ENCODE measurements around the gene ATXN1. TPM values are rescaled to one million over a fixed set of nuclear protein-coding genes. Genes with fewer than 3 reads are reported as not detected.
A peak's percentile ranks its signal among the peaks of the same experiment; 100 is the strongest.

Gene ATXN1
- total RNA-seq, 5 donors from 2014 or later (not counting 1 experiment from before 2014, with no cell fraction given): 65.1 to 101 (median 77.5) TPM

- no CpG with 5 or more reads among the region's 3 CpGs for WGBS (ENCODE audit: insufficient coverage)
- ATAC-seq (replicated peaks in 1 of 4) (no peak), DNase-seq (no peak)
- H3K9me3 Mint-ChIP-seq: no peaks in the 10 kb centered on the region
- H3K4me3 ChIP-seq (ENCODE audit: control insufficient read depth in 1 of 2, extremely low read depth in 1 of 2, low read length in 1 of 2): no peak overlapping the region
- ChIA-PET POLR2A (no interaction called here), CTCF (interaction anchor here in 1 of 2 donors (0.6 to 1.1 kb wide), 3 partner anchors 9 to 446 kb away, joined by 3 to 4 read pairs (median 3); no protein-coding TSS in a partner anchor)
- H3K27ac ChIP-seq (ENCODE audit: low read length): no peak overlapping the region
- peaks cover 14 to 31% of the 10 kb centered on the region in 2 experiments for H3K4me1 ChIP-seq (ENCODE audit: control insufficient read depth in 1 of 2, extremely low read depth in 1 of 2, insufficient read depth in 2 of 2, low read length in 2 of 2)
- H3K4me3 Mint-ChIP-seq: no peak overlapping the region
- H3K27me3 Mint-ChIP-seq: no peaks in the 10 kb centered on the region
- no peaks in the 10 kb centered on the region for H3K36me3 Mint-ChIP-seq
- peaks cover 57 to 80% (median 68%) of the 10 kb centered on the region in 3 donors for H3K4me1 Mint-ChIP-seq
- no peaks in the 10 kb centered on the region for H3K27me3 ChIP-seq (replicated peaks in 1 of 2; ENCODE audit: control insufficient read depth in 2 of 2, extremely low read depth in 1 of 2, insufficient read depth in 2 of 2, low read length in 1 of 2)
- no peaks in the 10 kb centered on the region for H3K36me3 ChIP-seq (ENCODE audit: control insufficient read depth in 2 of 2, extremely low read depth in 1 of 2, insufficient read depth in 1 of 2, low read length in 1 of 2)
- H3K27ac Mint-ChIP-seq: peak overlapping the region; percentile 23 to 45
- no peaks in the 10 kb centered on the region for H3K9me3 ChIP-seq
Observed at GRCh38 chr6:16768477-16768830, 7.2 kb upstream of the ATXN1 start.

GRCh38 chr6:16767765-16768476 is 6.7 kb upstream of the ATXN1 start:
- CTCF ChIA-PET: interaction anchor here in 1 of 2 donors (1.1 kb wide), 1 partner anchor 436 kb away, joined by 3 read pairs; no protein-coding TSS in a partner anchor
- H3K27ac ChIP-seq (ENCODE audit: low read length): no peak overlapping the region
- Mint-ChIP-seq H3K4me3 (no peak overlapping the region), H3K27me3 (no peaks in the 10 kb centered on the region), H3K9me3 (no peaks in the 10 kb centered on the region), H3K36me3 (no peaks in the 10 kb centered on the region), H3K27ac (peak overlapping the region in 1 of 2 donors; percentile 45), H3K4me1 (peaks cover 62 to 81% (median 72%) of the 10 kb centered on the region in 3 donors)
- POLR2A ChIA-PET: interaction anchor here in 1 of 2 donors (1.2 kb wide), 1 partner anchor 9 kb away, joined by 5 read pairs; no protein-coding TSS in a partner anchor
- ATAC-seq (replicated peaks in 1 of 4): no peak
- H3K4me1 ChIP-seq (ENCODE audit: control insufficient read depth in 1 of 2, extremely low read depth in 1 of 2, insufficient read depth in 2 of 2, low read length in 2 of 2): peaks cover 14 to 31% of the 10 kb centered on the region in 2 experiments
- no peak overlapping the region for H3K4me3 ChIP-seq (ENCODE audit: control insufficient read depth in 1 of 2, extremely low read depth in 1 of 2, low read length in 1 of 2)
- DNase-seq: no peak
- H3K27me3 ChIP-seq (replicated peaks in 1 of 2; ENCODE audit: control insufficient read depth in 2 of 2, extremely low read depth in 1 of 2, insufficient read depth in 2 of 2, low read length in 1 of 2): no peaks in the 10 kb centered on the region
- H3K36me3 ChIP-seq (ENCODE audit: control insufficient read depth in 2 of 2, extremely low read depth in 1 of 2, insufficient read depth in 1 of 2, low read length in 1 of 2): no peaks in the 10 kb centered on the region
- 88% methylated on average over 1 of the region's 2 CpGs for WGBS (ENCODE audit: insufficient coverage)
- H3K9me3 ChIP-seq: no peaks in the 10 kb centered on the region

DNA sequence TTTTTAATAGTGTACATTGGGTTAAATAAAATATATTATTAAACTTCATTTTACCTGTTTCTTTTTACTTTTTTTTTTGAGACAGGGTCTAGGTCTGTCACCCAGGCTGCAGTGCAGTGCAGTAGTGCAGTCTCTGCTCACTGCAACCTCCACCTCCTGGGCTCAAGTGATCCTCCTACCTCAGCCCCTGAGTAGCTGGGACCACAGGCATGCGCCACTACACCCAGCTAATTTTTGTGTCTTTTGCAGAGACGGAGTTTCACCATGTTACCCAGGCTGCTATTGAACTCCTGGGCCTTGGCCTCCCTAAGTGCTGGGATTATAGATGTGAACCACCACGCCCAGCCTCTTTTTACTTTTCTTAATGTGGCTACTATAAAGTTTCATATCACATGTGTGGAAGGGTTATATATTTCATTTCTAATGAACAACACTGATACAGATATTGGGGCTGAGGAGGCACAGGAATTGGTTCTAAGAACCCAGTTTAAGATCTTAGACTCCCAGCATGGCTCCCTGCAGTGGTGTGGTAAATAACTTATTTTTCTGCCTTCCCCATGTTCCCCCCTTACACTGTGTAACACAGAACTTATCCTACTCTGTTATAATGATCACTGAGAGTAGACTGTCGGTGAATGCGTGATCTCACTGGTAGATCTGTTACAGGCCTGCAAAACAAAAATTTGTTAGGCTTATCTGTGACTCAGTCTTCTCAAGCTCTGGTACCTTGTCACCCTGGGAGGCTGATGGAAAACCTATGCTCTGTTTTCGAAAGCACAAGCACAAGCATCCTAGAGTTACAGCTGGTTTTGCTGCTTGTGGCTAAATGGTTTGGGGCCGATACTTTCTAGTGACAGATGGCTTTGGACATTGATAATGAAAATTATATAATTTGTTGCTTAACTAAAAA is 5.8 kb upstream of the ATXN1 start:
- ChIA-PET CTCF (no interaction called here), POLR2A (interaction anchor here in 1 of 2 donors (1.2 kb wide), 1 partner anchor 8 kb away, joined by 5 read pairs; no protein-coding TSS in a partner anchor)
- ATAC-seq (replicated peaks in 1 of 4) (no peak), DNase-seq (no peak)
- Mint-ChIP-seq H3K4me1 (peaks cover 65 to 85% (median 75%) of the 10 kb centered on the region in 3 donors), H3K36me3 (no peaks in the 10 kb centered on the region), H3K27ac (peak overlapping the region in 1 of 2 donors; percentile 30), H3K4me3 (no peak overlapping the region), H3K27me3 (no peaks in the 10 kb centered on the region), H3K9me3 (no peaks in the 10 kb centered on the region)
- H3K9me3 ChIP-seq: no peaks in the 10 kb centered on the region
- no peaks in the 10 kb centered on the region for H3K36me3 ChIP-seq (ENCODE audit: control insufficient read depth in 2 of 2, extremely low read depth in 1 of 2, insufficient read depth in 1 of 2, low read length in 1 of 2)
- peaks cover 14 to 38% of the 10 kb centered on the region in 2 experiments for H3K4me1 ChIP-seq (ENCODE audit: control insufficient read depth in 1 of 2, extremely low read depth in 1 of 2, insufficient read depth in 2 of 2, low read length in 2 of 2)
- H3K4me3 ChIP-seq (ENCODE audit: control insufficient read depth in 1 of 2, extremely low read depth in 1 of 2, low read length in 1 of 2): no peak overlapping the region
- no peaks in the 10 kb centered on the region for H3K27me3 ChIP-seq (replicated peaks in 1 of 2; ENCODE audit: control insufficient read depth in 2 of 2, extremely low read depth in 1 of 2, insufficient read depth in 2 of 2, low read length in 1 of 2)
- H3K27ac ChIP-seq (ENCODE audit: low read length): no peak overlapping the region
- 77% methylated on average over 5 of the region's 7 CpGs for WGBS (ENCODE audit: insufficient coverage)

DNA sequence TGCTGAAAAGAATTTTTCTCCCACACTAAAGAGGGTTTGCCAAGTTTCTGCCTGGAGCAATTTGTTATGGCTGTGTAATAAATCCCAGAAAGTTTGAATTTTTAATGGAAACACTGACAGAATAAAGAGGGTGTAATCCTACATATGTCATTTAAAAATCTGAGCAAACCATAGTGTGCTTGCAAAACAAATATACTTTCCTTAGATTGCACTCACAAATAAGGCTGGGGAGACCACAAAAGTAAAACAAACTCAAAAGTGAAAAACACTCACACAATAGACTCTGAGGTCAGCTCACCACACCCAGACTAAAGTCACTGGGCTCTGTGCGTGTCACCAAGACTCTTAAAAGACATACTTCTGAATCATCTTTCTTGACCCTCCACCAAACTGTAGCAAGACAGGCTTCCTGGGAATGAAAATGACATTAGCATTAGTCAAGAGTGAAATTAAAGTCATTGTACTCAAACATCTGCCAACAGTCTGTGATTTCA is 4.8 kb upstream of the ATXN1 start:
- no peak overlapping the region for H3K4me3 Mint-ChIP-seq
- CTCF ChIA-PET: interaction anchor here in 1 of 2 donors (1.7 kb wide), 1 partner anchor 18 kb away, joined by 5 read pairs; no protein-coding TSS in a partner anchor
- no peaks in the 10 kb centered on the region for H3K36me3 ChIP-seq (ENCODE audit: control insufficient read depth in 2 of 2, extremely low read depth in 1 of 2, insufficient read depth in 1 of 2, low read length in 1 of 2)
- POLR2A ChIA-PET: interaction anchor here in 1 of 2 donors (0.6 to 1.0 kb wide), 2 partner anchors 215 to 638 kb away, joined by 4 to 8 read pairs; no protein-coding TSS in a partner anchor
- peak in 1 of 35 experiments; percentile 28 for DNase-seq
- H3K9me3 ChIP-seq: no peaks in the 10 kb centered on the region
- H3K27ac Mint-ChIP-seq: peak overlapping the region; percentile 2 to 52
- H3K27me3 ChIP-seq (replicated peaks in 1 of 2; ENCODE audit: control insufficient read depth in 2 of 2, extremely low read depth in 1 of 2, insufficient read depth in 2 of 2, low read length in 1 of 2): no peaks in the 10 kb centered on the region
- no peaks in the 10 kb centered on the region for H3K27me3 Mint-ChIP-seq
- ATAC-seq (replicated peaks in 1 of 4): no peak
- no peaks in the 10 kb centered on the region for H3K36me3 Mint-ChIP-seq
- no peak overlapping the region for H3K27ac ChIP-seq (ENCODE audit: low read length)
- H3K4me3 ChIP-seq (ENCODE audit: control insufficient read depth in 1 of 2, extremely low read depth in 1 of 2, low read length in 1 of 2): no peak overlapping the region
- no CpG with 5 or more reads among the region's 1 CpG for WGBS (ENCODE audit: insufficient coverage)
- peaks cover 14 to 35% of the 10 kb centered on the region in 2 experiments for H3K4me1 ChIP-seq (ENCODE audit: control insufficient read depth in 1 of 2, extremely low read depth in 1 of 2, insufficient read depth in 2 of 2, low read length in 2 of 2)
- H3K9me3 Mint-ChIP-seq: no peaks in the 10 kb centered on the region
- H3K4me1 Mint-ChIP-seq: peaks cover 55 to 75% (median 69%) of the 10 kb centered on the region in 3 donors

GRCh38 chr6:16765235-16765634 is 4.0 kb upstream of the ATXN1 start:
- ChIA-PET CTCF (interaction anchor here in 1 of 2 donors (1.7 to 2.9 kb wide), 2 partner anchors 17 to 254 kb away, joined by 5 to 8 read pairs; no protein-coding TSS in a partner anchor), POLR2A (interaction anchor here in 1 of 2 donors (0.6 kb wide), 1 partner anchor 145 kb away, joined by 3 read pairs; no protein-coding TSS in a partner anchor)
- Histone ChIP-seq H3K4me1 (ENCODE audit: control insufficient read depth in 1 of 2, extremely low read depth in 1 of 2, insufficient read depth in 2 of 2, low read length in 2 of 2) (peaks cover 14 to 26% of the 10 kb centered on the region in 2 experiments), H3K4me3 (ENCODE audit: control insufficient read depth in 1 of 2, extremely low read depth in 1 of 2, low read length in 1 of 2) (no peak overlapping the region), H3K27ac (ENCODE audit: low read length) (peak overlapping the region; percentile 99), H3K9me3 (no peaks in the 10 kb centered on the region), H3K27me3 (replicated peaks in 1 of 2; ENCODE audit: control insufficient read depth in 2 of 2, extremely low read depth in 1 of 2, insufficient read depth in 2 of 2, low read length in 1 of 2) (no peaks in the 10 kb centered on the region), H3K36me3 (ENCODE audit: control insufficient read depth in 2 of 2, extremely low read depth in 1 of 2, insufficient read depth in 1 of 2, low read length in 1 of 2) (no peaks in the 10 kb centered on the region)
- Mint-ChIP-seq H3K27ac (peak overlapping the region in 1 of 2 donors; percentile 39), H3K36me3 (no peaks in the 10 kb centered on the region), H3K27me3 (no peaks in the 10 kb centered on the region), H3K4me1 (peaks cover 47 to 67% (median 61%) of the 10 kb centered on the region in 3 donors), H3K9me3 (no peaks in the 10 kb centered on the region), H3K4me3 (no peak overlapping the region)
- WGBS (ENCODE audit: insufficient coverage): no CpG with 5 or more reads among the region's 3 CpGs
- DNase-seq (no peak), ATAC-seq (replicated peaks in 1 of 4) (no peak)
